Urothelium cell line (cell line): ENCODE measurements around the gene DYNLT2.
"Not testable (repeated sequence)": the region's sequence is repeated elsewhere in the genome, so short reads cannot be mapped to it uniquely, and the experiment has no call there.

Experiments used
- DNase-seq: peaks from one replicate; pipeline ENCODE4 v3.0.0; 2011; ENCODE audit warnings: low spot score, mixed read lengths
- FAIRE-seq: peaks from 2 replicates; lab custom pipeline; 2011; peaks lifted over from hg19 to GRCh38; lab: Jason Lieb, UNC

The DYNLT2 gene

DNA sequence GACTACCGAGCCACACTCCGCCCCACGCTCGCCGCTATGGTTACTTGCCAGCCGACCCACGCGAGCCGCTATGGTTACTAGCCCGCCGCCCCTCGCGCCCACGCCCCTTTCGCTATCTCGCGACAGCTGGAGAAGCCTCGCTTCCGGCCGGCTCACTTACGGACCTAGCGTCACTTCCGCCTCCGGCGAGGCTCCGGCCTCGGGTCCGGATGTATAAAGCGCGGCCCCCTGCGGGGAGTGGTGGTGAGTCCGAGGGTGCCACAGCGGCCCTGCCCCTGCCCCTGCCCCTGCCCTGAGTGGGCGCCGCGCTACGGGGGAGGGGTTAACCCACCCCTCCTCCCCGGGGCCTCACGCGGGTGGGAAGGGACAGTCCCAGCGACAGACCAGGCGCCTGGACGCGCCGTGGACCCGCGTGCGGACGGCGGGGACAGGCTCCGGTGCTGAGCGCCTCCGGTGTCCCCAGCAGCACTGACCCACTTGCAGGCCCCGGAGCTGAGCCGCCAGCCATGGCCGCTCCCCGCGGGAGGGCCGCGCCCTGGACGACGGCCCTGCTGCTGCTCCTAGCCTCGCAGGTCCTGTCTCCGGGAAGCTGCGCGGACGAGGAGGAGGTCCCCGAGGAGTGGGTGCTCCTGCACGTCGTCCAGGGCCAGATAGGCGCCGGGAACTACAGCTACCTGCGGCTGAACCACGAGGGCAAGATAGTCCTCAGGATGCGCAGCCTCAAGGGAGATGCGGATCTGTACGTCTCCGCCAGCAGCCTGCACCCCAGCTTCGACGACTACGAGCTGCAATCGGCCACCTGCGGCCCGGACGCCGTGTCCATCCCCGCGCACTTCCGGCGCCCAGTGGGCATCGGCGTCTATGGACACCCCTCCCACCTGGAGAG is 49.2 kb downstream of the DYNLT2 start, which contains the start of the genes C6orf120 and WDR27:
Gene C6orf120, plus strand, starts transcription at position 173 of the 886 bp plus-strand sequence. Its CDS starts 334 bp downstream, at position 507.
Gene WDR27, minus strand, starts transcription at position 76 of the 886 bp plus-strand sequence. CDS start 13,024 bp downstream, outside the sequence.
- DNase-seq (peak; percentile 96), FAIRE-seq (no peak)

DNA sequence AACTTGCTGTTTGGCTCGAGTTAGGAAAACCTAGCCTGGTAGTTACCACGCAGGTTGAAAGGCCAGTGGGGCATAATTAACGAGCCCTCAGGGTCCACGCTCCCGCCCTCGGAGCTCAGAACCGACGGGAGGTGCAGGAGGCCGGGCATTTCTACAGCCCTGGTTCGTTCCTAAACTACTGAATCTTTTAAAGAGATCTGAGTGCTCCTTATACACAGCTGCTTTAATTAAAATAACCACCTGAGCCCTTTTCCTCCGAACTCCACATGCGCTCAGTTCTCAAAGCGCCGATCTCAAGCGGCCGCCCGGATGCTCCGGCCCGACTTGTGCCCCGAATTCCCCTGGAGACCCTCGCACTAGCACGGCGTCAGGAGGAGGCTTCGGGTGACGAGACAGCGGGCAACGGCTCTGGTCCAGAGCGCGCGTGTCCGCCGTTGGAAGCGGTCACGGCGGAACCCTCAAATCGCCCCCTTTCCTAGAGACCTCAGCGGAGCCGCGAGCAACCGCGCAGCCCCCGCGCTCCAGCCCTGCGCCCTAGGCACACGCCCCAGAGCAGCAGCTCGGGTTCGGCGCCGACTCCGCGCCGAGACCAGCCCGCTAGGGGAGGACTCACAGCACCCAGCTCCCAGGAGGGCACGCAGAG is 49.9 kb downstream of the DYNLT2 start:
- DNase-seq (no peak), FAIRE-seq (no peak)

DNA sequence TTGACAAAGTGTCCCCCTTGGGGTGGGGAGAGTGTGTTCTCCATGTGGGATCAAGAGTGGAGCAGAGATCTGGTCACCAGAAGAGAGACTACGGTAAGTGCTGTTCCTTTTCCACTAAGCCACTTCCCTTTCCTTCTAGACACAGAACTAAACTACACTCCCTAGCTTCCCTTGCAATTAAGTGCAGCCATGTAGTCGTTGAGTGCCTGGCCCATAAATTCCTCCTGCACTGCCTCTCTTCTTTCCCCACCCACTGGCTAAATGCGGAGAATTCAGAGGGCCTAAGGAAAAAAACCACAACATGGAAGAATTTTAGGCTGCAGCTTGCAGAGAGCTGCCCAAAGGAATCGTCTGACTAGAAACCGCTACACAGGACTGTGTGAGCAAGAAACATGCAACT is 51.1 kb downstream of the DYNLT2 start:
- DNase-seq (no peak), FAIRE-seq (no peak)

DNA sequence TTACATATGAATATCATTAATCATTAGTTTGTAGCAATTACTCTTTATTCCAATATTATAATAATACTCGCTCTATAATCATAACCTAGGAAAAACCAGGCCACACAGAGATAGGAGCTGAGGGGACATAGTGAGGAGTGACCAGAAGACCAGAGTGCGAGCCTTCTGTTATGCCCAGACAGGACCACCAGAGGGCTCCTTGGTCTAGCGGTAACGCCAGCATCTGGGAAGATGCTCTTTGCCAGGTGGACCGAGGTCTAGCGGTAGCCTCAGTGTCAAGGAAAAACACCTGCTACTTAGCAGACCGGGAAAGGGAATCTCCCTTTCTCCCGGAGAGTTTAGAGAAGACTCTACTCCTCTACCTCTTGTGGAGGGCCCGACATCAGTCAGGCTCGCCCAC is 54.3 kb downstream of the DYNLT2 start:
- FAIRE-seq, DNase-seq: not testable (repeated sequence)

DNA sequence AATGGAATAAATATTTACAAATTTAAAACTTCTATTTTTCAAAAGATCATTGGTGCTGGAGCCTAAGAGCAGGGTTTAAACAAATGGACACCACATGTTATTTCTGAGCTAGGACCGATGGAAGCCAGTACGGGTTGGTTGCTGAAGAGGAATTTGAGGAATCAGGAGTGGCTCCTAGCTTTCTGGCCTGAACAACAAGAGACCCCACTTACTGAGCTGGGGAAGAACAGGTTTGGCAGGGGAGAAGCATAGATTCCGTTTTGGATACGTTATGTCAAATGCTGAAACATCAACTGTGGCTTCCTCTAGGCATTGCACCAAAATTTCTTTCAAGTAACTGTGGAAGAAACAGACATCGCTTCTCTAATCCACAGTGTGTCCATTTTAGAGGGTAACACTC is 56.2 kb downstream of the DYNLT2 start:
- DNase-seq (no peak), FAIRE-seq (no peak)

DNA sequence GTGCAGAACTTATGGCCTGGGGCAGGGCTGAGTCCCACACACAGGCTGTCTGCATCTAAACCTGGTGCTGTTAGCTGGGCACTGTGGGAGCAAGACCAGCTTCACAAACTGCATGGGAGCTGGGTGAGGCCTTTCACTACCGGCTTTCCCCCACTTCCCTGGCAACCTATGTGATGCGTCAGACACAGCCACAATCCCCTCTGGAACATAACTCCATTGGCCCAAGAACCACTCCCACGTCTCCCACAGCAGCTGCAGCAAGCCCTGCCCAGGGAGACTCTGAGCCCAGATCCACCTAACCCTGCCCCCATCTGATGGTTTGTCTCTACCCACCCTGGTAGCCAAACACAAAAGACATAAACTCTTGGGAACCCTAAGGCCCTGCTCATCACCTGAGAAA is 58.9 kb downstream of the DYNLT2 start:
- FAIRE-seq (no peak), DNase-seq (no peak)

DNA sequence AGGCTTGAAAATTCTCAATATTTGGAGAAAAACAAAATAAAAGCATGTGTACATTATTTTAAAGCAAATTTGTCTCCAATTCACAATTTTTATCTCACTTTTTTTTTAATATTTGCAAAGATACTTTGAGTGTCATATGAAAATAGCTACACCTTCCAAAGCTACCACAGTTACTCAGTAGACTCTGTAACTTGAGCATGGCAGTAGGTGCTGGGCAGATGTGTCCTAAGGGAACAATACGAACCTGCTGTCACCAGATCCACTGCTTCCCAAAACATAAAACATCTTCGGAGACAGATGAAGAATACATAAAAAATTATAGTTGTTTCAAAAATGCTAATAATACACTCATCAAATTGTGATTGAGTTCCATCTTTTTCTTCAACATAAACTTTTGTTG is 60.1 kb downstream of the DYNLT2 start:
- FAIRE-seq = no peak
- DNase-seq = no peak
